ENCODE data around the gene PTPRM.

PTPRM gene

GRCh38 chr18:8397034-8397433 lies 829.9 kb downstream of the PTPRM start:
- no peak for TF ChIP-seq CTCF (IDR thresholded peaks at IDR 0.05; ENCODE audit: insufficient read depth, low read length, poor library complexity, severe bottlenecking)
- TF ChIP-seq EZH2phosphoT487 (conservative IDR thresholded peaks at IDR 0.05; ENCODE audit: low read length), result no peak
- Histone ChIP-seq H3K9ac (ENCODE audit: low read length) (no peak overlapping the region), H3F3A (ENCODE audit: insufficient read depth) (no peaks in the 10 kb centered on the region), H3K9me3 (ENCODE audit: insufficient read depth, low read length) (no peaks in the 10 kb centered on the region), H3K27ac (ENCODE audit: low read depth, low read length) (no peak overlapping the region), H2AFZ (ENCODE audit: low read depth, low read length, severe bottlenecking) (no peak overlapping the region), H3K4me3 (ENCODE audit: insufficient read depth, low read length, poor library complexity, severe bottlenecking) (no peak overlapping the region), H4K20me1 (ENCODE audit: low read depth, low read length) (no peaks in the 10 kb centered on the region), H3K79me2 (ENCODE audit: insufficient read depth, low read length) (no peaks in the 10 kb centered on the region), H3K36me3 (ENCODE audit: low read length) (no peaks in the 10 kb centered on the region), H3K27me3 (ENCODE audit: low read length) (no peaks in the 10 kb centered on the region), H3K9me2 (replicated peaks; ENCODE audit: insufficient read depth, low read length) (no peaks in the 10 kb centered on the region), H3K4me2 (ENCODE audit: low read depth, low read length, poor library complexity, severe bottlenecking) (no peak overlapping the region)

GRCh38 chr18:8399138-8399537 lies 832.0 kb downstream of the PTPRM start:
- Histone ChIP-seq H3K36me3 (ENCODE audit: low read length) (no peaks in the 10 kb centered on the region), H3K9me3 (ENCODE audit: insufficient read depth, low read length) (no peaks in the 10 kb centered on the region), H3K4me2 (ENCODE audit: low read depth, low read length, poor library complexity, severe bottlenecking) (no peak overlapping the region), H3K27ac (ENCODE audit: low read depth, low read length) (no peak overlapping the region), H3K9me2 (replicated peaks; ENCODE audit: insufficient read depth, low read length) (no peaks in the 10 kb centered on the region), H3K4me3 (ENCODE audit: insufficient read depth, low read length, poor library complexity, severe bottlenecking) (no peak overlapping the region), H3F3A (ENCODE audit: insufficient read depth) (no peaks in the 10 kb centered on the region), H4K20me1 (ENCODE audit: low read depth, low read length) (no peaks in the 10 kb centered on the region), H2AFZ (ENCODE audit: low read depth, low read length, severe bottlenecking) (no peak overlapping the region), H3K9ac (ENCODE audit: low read length) (no peak overlapping the region), H3K27me3 (ENCODE audit: low read length) (no peaks in the 10 kb centered on the region), H3K79me2 (ENCODE audit: insufficient read depth, low read length) (no peaks in the 10 kb centered on the region)
- TF ChIP-seq EZH2phosphoT487 (conservative IDR thresholded peaks at IDR 0.05; ENCODE audit: low read length), result no peak
- TF ChIP-seq CTCF (IDR thresholded peaks at IDR 0.05; ENCODE audit: insufficient read depth, low read length, poor library complexity, severe bottlenecking), result no peak

- TF ChIP-seq CTCF (IDR thresholded peaks at IDR 0.05; ENCODE audit: insufficient read depth, low read length, poor library complexity, severe bottlenecking), result no peak
- TF ChIP-seq EZH2phosphoT487 (conservative IDR thresholded peaks at IDR 0.05; ENCODE audit: low read length), result no peak
- H2AFZ ChIP-seq (ENCODE audit: low read depth, low read length, severe bottlenecking), result no peak overlapping the region
- no peak overlapping the region for H3K4me3 ChIP-seq (ENCODE audit: insufficient read depth, low read length, poor library complexity, severe bottlenecking)
- no peaks in the 10 kb centered on the region for H3K79me2 ChIP-seq (ENCODE audit: insufficient read depth, low read length)
- no peaks in the 10 kb centered on the region for H3K27me3 ChIP-seq (ENCODE audit: low read length)
- H3K9me2 ChIP-seq (replicated peaks; ENCODE audit: insufficient read depth, low read length), result no peaks in the 10 kb centered on the region
- H3K9ac ChIP-seq (ENCODE audit: low read length), result no peak overlapping the region
- H3F3A ChIP-seq (ENCODE audit: insufficient read depth), result no peaks in the 10 kb centered on the region
- H3K27ac ChIP-seq (ENCODE audit: low read depth, low read length), result no peak overlapping the region
- H3K9me3 ChIP-seq (ENCODE audit: insufficient read depth, low read length), result no peaks in the 10 kb centered on the region
- no peaks in the 10 kb centered on the region for H4K20me1 ChIP-seq (ENCODE audit: low read depth, low read length)
- H3K4me2 ChIP-seq (ENCODE audit: low read depth, low read length, poor library complexity, severe bottlenecking), result no peak overlapping the region
- H3K36me3 ChIP-seq (ENCODE audit: low read length), result no peaks in the 10 kb centered on the region
These were observed 833.2 kb downstream of the PTPRM start for GRCh38 chr18:8400193-8400752.

Measured in SU-DHL-6 (cell line).